MM.1S (cell line): ENCODE results near the gene MUC5AC.
"Not testable (repeated sequence)": the region's sequence is repeated elsewhere in the genome, so short reads cannot be mapped to it uniquely, and the experiment has no call there.

Experiments used
- EZH2phosphoT487 ChIP-seq: fragments of 300-600 bp; sonication (generic); IDR thresholded peaks from 2 replicates; pipeline ENCODE4 v1.6.1; 2018; ENCODE audit warnings: antibody characterized with exemption, low read length
- TF ChIP-seq, protein P1 (sequence below): fragments of 300-600 bp; sonication (generic); IDR thresholded peaks from 2 replicates; pipeline ENCODE4 v1.5.1; 2016; ENCODE audit warnings: antibody characterized with exemption, low read length, mixed read lengths

DNA sequence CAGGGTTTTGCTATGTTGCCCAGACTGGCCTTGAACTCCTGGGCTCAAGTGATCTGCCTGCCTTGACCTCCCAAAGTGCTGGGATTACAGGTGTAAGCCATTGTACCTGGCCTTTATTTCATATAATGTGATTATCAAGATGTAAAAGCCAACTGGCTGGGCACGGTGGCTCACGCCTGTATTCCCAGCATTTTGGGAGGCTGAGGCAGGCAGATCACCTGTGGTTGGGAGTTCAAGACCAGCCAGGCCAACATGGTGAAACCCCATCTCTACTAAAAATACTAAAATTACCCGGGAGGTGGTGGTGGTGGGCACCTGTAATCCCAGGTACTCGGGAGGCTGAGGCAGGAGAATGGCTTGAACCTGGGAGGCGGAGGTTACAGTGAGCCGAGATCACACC is 42.5 kb upstream of the MUC5AC start:
- TF ChIP-seq, protein P1, sequence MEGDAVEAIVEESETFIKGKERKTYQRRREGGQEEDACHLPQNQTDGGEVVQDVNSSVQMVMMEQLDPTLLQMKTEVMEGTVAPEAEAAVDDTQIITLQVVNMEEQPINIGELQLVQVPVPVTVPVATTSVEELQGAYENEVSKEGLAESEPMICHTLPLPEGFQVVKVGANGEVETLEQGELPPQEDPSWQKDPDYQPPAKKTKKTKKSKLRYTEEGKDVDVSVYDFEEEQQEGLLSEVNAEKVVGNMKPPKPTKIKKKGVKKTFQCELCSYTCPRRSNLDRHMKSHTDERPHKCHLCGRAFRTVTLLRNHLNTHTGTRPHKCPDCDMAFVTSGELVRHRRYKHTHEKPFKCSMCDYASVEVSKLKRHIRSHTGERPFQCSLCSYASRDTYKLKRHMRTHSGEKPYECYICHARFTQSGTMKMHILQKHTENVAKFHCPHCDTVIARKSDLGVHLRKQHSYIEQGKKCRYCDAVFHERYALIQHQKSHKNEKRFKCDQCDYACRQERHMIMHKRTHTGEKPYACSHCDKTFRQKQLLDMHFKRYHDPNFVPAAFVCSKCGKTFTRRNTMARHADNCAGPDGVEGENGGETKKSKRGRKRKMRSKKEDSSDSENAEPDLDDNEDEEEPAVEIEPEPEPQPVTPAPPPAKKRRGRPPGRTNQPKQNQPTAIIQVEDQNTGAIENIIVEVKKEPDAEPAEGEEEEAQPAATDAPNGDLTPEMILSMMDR = not testable (repeated sequence)
- TF ChIP-seq EZH2phosphoT487 = not testable (repeated sequence)
